ENCODE measurements around the gene SEPHS2.

The SEPHS2 gene

GRCh38 chr16:30445408-30446202 is at the start of gene SEPHS2:
Gene SEPHS2 (minus strand): TSS chr16:30445874. CDS start chr16:30445727, 147 bp downstream.
- peak; percentile 66 for TF ChIP-seq CTCF (IDR thresholded peaks at IDR 0.05; ENCODE audit: extremely low read depth, insufficient read depth, missing control alignments)
- DNase-seq (ENCODE audit: low spot score) = peak; percentile 96
- in situ Hi-C loops (cut with MboI; ENCODE audit: low pct_unique_long_range_greater_than_20kb, low sequenced_read_pairs, unreplicated experiment) = no loop called here

GRCh38 chr16:30494709-30495108 is 49.0 kb upstream of the SEPHS2 start:
- no peak for TF ChIP-seq CTCF (IDR thresholded peaks at IDR 0.05; ENCODE audit: extremely low read depth, insufficient read depth, missing control alignments)
- in situ Hi-C loops (cut with MboI; ENCODE audit: low pct_unique_long_range_greater_than_20kb, low sequenced_read_pairs, unreplicated experiment) = no loop called here
- no peak for DNase-seq (ENCODE audit: low spot score)

GRCh38 chr16:30493941-30494488 is 48.3 kb upstream of the SEPHS2 start:
- no peak for DNase-seq (ENCODE audit: low spot score)
- no peak for TF ChIP-seq CTCF (IDR thresholded peaks at IDR 0.05; ENCODE audit: extremely low read depth, insufficient read depth, missing control alignments)
- in situ Hi-C loops (cut with MboI; ENCODE audit: low pct_unique_long_range_greater_than_20kb, low sequenced_read_pairs, unreplicated experiment) = no loop called here

GRCh38 chr16:30491744-30492308 is 46.2 kb upstream of the SEPHS2 start:
- no peak for TF ChIP-seq CTCF (IDR thresholded peaks at IDR 0.05; ENCODE audit: extremely low read depth, insufficient read depth, missing control alignments)
- in situ Hi-C loops (cut with MboI; ENCODE audit: low pct_unique_long_range_greater_than_20kb, low sequenced_read_pairs, unreplicated experiment) = no loop called here
- no peak for DNase-seq (ENCODE audit: low spot score)

- no peak for DNase-seq (ENCODE audit: low spot score)
- in situ Hi-C loops (cut with MboI; ENCODE audit: low pct_unique_long_range_greater_than_20kb, low sequenced_read_pairs, unreplicated experiment) = no loop called here
- TF ChIP-seq CTCF (IDR thresholded peaks at IDR 0.05; ENCODE audit: extremely low read depth, insufficient read depth, missing control alignments) = no peak
These were observed 45.6 kb upstream of the SEPHS2 start for GRCh38 chr16:30491229-30491628.

GRCh38 chr16:30490210-30490609 is 44.5 kb upstream of the SEPHS2 start:
- DNase-seq (ENCODE audit: low spot score) = no peak
- TF ChIP-seq CTCF (IDR thresholded peaks at IDR 0.05; ENCODE audit: extremely low read depth, insufficient read depth, missing control alignments) = no peak
- in situ Hi-C loops (cut with MboI; ENCODE audit: low pct_unique_long_range_greater_than_20kb, low sequenced_read_pairs, unreplicated experiment) = no loop called here

Data from GM13977 (cell line).